Measurements from ENCODE around the gene NXT1. TPM values are rescaled to one million over a fixed set of nuclear protein-coding genes. Genes with fewer than 3 reads are reported as not detected.
A peak's percentile ranks its signal among the peaks of the same experiment; 100 is the strongest.

Gene NXT1
- 10 to 100 TPM; 35.8 to 37.8 TPM for total RNA-seq

DNA sequence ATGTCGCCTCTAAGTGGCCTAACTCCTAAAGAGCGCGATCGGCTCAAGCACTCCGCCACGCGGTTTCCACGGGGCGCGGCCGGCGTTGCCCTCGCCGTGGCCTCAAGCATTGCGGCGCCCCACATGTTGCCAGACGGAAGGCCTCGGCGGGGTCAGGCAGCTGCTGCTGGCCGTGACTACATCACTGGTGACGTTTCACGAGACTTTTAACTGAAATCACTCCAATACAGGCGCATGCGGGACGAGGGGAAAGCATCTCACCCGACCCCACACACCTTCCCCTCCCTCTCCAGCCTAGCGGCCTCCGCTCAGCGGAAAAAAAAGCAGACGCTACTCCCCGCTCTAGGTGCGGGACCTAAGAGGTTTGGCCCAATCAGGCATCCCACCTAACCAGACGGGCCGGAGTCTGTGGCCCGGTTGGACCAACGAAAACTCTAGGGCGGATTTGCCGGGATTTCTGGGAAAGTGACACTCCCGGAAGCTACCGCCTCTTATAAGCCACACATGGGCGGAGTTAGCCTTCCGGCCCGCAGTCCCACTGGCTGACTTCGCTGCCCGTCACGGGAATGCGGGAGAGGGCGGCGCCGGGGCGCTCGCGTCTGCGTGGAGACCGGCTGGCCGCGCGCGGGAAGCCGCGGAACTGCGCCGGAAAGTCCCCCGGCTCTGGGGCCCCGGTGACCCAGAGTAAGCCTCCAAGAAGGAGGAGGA lies at the start of gene NXT1:
Gene NXT1 (plus strand): TSS at position 596 of the 708 bp plus-strand sequence. CDS start 3,251 bp downstream, outside the sequence.
- H3K9me3 Mint-ChIP-seq = no peaks in the 10 kb centered on the region
- ATAC-seq = peak; percentile 86
- TF ChIP-seq, protein P1, sequence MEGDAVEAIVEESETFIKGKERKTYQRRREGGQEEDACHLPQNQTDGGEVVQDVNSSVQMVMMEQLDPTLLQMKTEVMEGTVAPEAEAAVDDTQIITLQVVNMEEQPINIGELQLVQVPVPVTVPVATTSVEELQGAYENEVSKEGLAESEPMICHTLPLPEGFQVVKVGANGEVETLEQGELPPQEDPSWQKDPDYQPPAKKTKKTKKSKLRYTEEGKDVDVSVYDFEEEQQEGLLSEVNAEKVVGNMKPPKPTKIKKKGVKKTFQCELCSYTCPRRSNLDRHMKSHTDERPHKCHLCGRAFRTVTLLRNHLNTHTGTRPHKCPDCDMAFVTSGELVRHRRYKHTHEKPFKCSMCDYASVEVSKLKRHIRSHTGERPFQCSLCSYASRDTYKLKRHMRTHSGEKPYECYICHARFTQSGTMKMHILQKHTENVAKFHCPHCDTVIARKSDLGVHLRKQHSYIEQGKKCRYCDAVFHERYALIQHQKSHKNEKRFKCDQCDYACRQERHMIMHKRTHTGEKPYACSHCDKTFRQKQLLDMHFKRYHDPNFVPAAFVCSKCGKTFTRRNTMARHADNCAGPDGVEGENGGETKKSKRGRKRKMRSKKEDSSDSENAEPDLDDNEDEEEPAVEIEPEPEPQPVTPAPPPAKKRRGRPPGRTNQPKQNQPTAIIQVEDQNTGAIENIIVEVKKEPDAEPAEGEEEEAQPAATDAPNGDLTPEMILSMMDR (IDR thresholded peaks at IDR 0.05) = no peak
- CTCF ChIA-PET = interaction anchor here (0.8 to 4.7 kb wide), 13 partner anchors 9 to 300 kb away, joined by 3 to 41 read pairs (median 6); partner anchors contain the start of gene NAPB
- POLR2A ChIA-PET = interaction anchor here (0.8 to 5.0 kb wide), 15 partner anchors 9 to 207 kb away, joined by 3 to 43 read pairs (median 4); partner anchors contain the start of genes GZF1 and NAPB
- peak; percentile 95 for DNase-seq
- peaks cover 37% of the 10 kb centered on the region for H3K4me1 Mint-ChIP-seq (ENCODE audit: low read depth)
- intact Hi-C loops (cut with micrococcal nuclease) = no loop called here
- no peaks in the 10 kb centered on the region for H3K27me3 Mint-ChIP-seq
- H3K27ac Mint-ChIP-seq = peak within 1 kb of the TSS; percentile 99
- H3K36me3 Mint-ChIP-seq (ENCODE audit: low read depth) = peaks cover 17% of the 10 kb centered on the region
- peak within 1 kb of the TSS; percentile 94 for H3K4me3 Mint-ChIP-seq

DNA sequence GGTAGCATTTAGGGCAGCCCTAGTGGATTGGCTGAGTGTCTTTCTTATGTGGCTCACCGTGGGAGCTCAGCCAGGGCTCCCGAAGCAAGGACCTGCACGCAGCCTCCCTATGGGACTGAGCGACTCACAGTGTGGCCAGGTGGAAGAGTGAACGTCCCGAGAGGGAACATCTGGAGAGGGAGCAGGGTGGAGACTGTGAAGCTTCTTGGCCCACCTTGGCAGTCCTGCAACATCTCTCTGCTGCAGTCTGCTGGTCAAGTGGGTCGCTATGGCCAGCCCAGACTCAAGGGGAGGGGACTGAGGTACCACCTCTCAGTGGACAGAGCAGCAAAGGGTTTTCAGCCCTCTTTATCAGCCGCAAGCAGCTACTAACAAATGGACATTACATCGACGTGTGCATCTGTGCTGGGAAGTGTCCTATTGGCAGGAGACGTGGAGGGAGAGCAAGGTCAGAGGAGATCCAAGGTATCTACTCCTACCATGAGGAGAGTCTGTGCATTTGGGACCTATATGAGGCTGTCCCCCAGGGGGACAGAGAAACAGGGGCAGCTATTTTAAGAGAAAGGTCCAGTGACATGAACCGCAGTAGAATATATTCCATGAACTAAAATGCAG lies 49.0 kb upstream of the NXT1 start:
- Mint-ChIP-seq H3K4me3 (no peak overlapping the region), H3K27me3 (no peaks in the 10 kb centered on the region), H3K4me1 (ENCODE audit: low read depth) (no peaks in the 10 kb centered on the region), H3K36me3 (ENCODE audit: low read depth) (no peaks in the 10 kb centered on the region), H3K27ac (no peak overlapping the region), H3K9me3 (no peaks in the 10 kb centered on the region)
- CTCF ChIA-PET = no interaction called here
- TF ChIP-seq, protein P1 (IDR thresholded peaks at IDR 0.05) = no peak
- POLR2A ChIA-PET = no interaction called here
- no peak for ATAC-seq
- no peak for DNase-seq
- intact Hi-C loops (cut with micrococcal nuclease) = no loop called here

DNA sequence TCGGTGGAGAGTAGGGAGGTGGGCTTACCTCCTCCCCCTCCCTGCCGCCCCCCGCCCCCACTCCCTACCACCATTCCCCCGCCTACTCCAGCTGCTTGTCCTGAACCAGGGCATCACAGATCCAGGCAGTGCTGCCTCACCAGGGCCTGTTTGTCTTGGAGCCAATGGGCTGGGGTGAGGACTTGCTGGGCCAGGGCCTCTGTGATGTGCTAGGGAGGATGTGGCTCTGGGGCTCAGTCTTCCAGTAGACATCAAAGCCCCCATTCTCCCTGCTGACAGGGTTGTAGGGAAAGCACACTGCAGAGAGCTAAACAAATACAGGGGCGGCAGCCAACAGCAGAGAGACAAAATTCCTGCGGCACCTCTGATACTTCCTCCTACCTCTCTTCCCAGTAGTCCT lies 48.2 kb upstream of the NXT1 start:
- intact Hi-C loops (cut with micrococcal nuclease) = no loop called here
- CTCF ChIA-PET = no interaction called here
- TF ChIP-seq, protein P1 (IDR thresholded peaks at IDR 0.05) = no peak
- Mint-ChIP-seq H3K27me3 (no peaks in the 10 kb centered on the region), H3K4me1 (ENCODE audit: low read depth) (no peaks in the 10 kb centered on the region), H3K27ac (no peak overlapping the region), H3K9me3 (no peaks in the 10 kb centered on the region), H3K4me3 (no peak overlapping the region), H3K36me3 (ENCODE audit: low read depth) (no peaks in the 10 kb centered on the region)
- ATAC-seq = no peak
- DNase-seq = no peak
- POLR2A ChIA-PET = no interaction called here

DNA sequence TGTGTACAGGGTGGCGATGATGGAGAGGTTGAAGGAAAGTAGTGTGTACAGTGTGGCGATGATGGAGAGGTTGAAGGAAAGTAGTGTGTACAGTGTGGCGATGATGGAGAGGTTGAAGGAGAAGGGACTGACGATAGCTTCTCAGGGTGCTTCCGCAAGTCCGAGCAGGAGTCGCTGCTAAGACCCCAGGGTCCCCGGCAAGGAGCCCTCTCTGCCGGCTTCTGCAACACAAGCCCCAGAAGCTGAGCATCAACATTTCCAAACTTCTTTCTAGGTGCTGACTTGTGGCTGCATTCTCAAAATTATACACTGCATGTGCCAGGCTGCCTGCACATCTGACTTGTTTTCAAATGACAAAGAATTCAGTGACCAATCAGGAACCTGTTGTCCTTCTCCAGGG lies 47.8 kb upstream of the NXT1 start:
- TF ChIP-seq, protein P1 (IDR thresholded peaks at IDR 0.05) = no peak
- H3K27me3 Mint-ChIP-seq = no peaks in the 10 kb centered on the region
- ChIA-PET CTCF (no interaction called here), POLR2A (no interaction called here)
- no peak overlapping the region for H3K4me3 Mint-ChIP-seq
- intact Hi-C loops (cut with micrococcal nuclease) = no loop called here
- H3K9me3 Mint-ChIP-seq = no peaks in the 10 kb centered on the region
- H3K36me3 Mint-ChIP-seq (ENCODE audit: low read depth) = no peaks in the 10 kb centered on the region
- H3K4me1 Mint-ChIP-seq (ENCODE audit: low read depth) = no peaks in the 10 kb centered on the region
- no peak for DNase-seq
- ATAC-seq = no peak
- H3K27ac Mint-ChIP-seq = no peak overlapping the region

Data from activated CD8-positive, alpha-beta T cell treated with anti-CD3 and anti-CD28 coated beads for 36 hours (primary cell).